Mammary epithelial cell (primary cell): ENCODE data around the gene OLA1.

Experiments
- EZH2 ChIP-seq: IDR thresholded peaks from 2 replicates; pipeline ENCODE4 v1.6.1; 2012; ENCODE audit warnings: low read length, inconsistent platforms, borderline replicate concordance
- TF ChIP-seq, protein P1 (sequence below), 2 donors: IDR thresholded peaks in 1 of 2; conservative IDR thresholded peaks in 1 of 2; 2 replicates each; pipeline ENCODE4 v1.5.1; 2011 to 2012; ENCODE audit warnings: inconsistent platforms in 2 of 2, low read length in 2 of 2, mild to moderate bottlenecking in 2 of 2, control low read depth in 1 of 2, low read depth in 1 of 2; ENCODE audit not compliant: insufficient read depth in 1 of 2; ENCODE audit errors: extremely low read depth in 1 of 2

GRCh38 chr2:174142290-174142689, 106.0 kb downstream of the OLA1 start:
- TF ChIP-seq, protein P1, sequence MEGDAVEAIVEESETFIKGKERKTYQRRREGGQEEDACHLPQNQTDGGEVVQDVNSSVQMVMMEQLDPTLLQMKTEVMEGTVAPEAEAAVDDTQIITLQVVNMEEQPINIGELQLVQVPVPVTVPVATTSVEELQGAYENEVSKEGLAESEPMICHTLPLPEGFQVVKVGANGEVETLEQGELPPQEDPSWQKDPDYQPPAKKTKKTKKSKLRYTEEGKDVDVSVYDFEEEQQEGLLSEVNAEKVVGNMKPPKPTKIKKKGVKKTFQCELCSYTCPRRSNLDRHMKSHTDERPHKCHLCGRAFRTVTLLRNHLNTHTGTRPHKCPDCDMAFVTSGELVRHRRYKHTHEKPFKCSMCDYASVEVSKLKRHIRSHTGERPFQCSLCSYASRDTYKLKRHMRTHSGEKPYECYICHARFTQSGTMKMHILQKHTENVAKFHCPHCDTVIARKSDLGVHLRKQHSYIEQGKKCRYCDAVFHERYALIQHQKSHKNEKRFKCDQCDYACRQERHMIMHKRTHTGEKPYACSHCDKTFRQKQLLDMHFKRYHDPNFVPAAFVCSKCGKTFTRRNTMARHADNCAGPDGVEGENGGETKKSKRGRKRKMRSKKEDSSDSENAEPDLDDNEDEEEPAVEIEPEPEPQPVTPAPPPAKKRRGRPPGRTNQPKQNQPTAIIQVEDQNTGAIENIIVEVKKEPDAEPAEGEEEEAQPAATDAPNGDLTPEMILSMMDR (conservative IDR thresholded peaks at IDR 0.05 in 1 of 2, IDR thresholded peaks at IDR 0.05 in 1 of 2; ENCODE audit: extremely low read depth in 1 of 2, insufficient read depth in 1 of 2, low read depth in 1 of 2, low read length in 2 of 2) = no peak
- TF ChIP-seq EZH2 = no peak
